ENCODE measurements around the gene NPIPB6.

The NPIPB6 gene

DNA sequence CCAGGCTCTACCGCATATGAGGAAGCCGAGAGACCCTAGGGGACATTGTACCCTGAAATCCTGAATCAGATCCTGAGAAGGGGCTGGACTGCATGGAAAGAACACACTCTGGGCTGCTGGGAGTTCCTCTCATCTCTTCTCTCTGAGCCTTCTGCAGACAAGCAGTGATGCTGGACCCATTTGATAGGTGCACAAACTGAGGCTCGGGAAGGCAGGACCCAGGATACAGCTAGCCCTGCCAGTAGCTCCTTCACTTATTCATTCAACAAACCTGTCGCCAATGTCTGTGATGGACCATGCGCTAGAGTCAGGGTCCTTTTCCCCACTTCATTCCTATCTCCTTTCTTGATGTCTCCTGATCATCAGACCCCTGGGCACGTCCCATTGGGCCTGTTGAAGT lies 69.1 kb downstream of the NPIPB6 start:
- Histone ChIP-seq H3K36me3 (ENCODE audit: insufficient read depth, low read length) (no peaks in the 10 kb centered on the region), H3K27ac (ENCODE audit: low read depth, low read length) (no peak overlapping the region), H3K4me1 (ENCODE audit: insufficient read depth, low read length) (peaks cover 8% of the 10 kb centered on the region), H3K9ac (ENCODE audit: low read length) (no peak overlapping the region), H3K4me3 (ENCODE audit: low read depth in 1 of 2, low read length in 2 of 2) (no peak overlapping the region), H3K9me3 (ENCODE audit: low read length) (no peaks in the 10 kb centered on the region), H3K27me3 (ENCODE audit: control insufficient read depth in 1 of 2, insufficient read depth in 2 of 2, low read length in 2 of 2) (peaks cover 0 to 22% of the 10 kb centered on the region in 2 donors)

DNA sequence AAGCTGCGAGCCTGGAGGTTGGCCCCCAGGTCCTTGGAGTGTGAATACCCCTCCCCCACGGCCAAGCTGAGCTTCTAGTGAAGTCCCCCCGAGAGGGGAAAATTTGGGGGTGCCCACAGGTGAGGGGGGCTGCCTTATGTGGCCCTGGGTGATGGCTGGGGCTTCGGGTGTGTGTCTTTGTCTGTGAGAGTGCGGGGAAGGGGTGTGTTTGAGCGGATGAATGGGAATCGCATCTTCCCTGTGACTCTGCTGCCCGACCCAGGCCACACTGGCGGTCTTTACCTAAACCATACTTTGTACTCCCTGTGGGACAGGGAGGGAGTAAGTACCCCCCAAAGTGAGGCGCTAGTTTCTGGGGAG lies 69.7 kb downstream of the NPIPB6 start:
- Histone ChIP-seq H3K4me1 (ENCODE audit: insufficient read depth, low read length) (peaks cover 8% of the 10 kb centered on the region), H3K4me3 (ENCODE audit: low read depth in 1 of 2, low read length in 2 of 2) (no peak overlapping the region), H3K27me3 (ENCODE audit: control insufficient read depth in 1 of 2, insufficient read depth in 2 of 2, low read length in 2 of 2) (peaks cover 0 to 22% of the 10 kb centered on the region in 2 donors), H3K36me3 (ENCODE audit: insufficient read depth, low read length) (no peaks in the 10 kb centered on the region), H3K9me3 (ENCODE audit: low read length) (no peaks in the 10 kb centered on the region), H3K9ac (ENCODE audit: low read length) (no peak overlapping the region), H3K27ac (ENCODE audit: low read depth, low read length) (no peak overlapping the region)

DNA sequence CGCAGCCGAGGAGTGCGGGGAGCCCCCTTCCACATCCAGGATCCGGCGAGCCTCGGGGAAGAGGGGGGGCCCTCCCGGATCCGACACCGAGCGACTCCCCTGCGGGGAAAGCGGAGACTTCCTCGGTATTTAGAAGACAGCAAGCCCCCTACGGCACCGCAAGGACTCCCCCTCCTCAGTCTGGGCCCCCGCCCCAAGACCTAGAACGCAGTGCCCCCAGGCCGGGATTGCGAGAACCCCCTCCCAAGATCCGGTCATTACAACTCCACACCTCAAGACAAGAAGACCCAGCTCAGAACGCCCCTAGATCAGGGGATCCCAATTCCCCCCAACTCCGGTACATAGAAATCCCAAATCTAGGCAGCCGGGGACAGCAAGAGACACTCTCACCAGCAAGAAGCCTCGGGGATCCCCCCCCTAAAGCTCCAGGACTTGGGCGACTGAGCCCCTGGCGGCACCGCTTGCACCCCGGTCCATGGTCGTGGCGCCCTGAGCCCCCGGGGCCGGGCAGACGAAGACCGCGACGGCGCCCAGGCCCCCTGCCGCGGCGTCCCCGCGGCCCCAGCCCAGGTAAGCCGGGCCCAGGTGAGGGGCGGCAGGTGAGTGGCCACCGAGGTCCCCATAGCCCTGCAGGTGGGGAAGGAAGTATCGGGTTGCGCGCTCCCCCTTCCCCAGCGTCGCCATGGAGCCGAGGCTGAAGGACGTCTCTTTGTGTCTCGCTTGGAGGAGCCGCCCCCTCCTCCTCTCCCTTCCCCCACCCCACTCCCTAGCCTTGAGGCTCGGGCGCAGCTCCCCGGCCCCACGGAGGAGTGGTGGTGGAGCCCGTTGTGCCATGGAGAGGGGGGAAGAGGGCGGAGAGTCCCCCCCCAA lies 70.3 kb downstream of the NPIPB6 start:
- Histone ChIP-seq H3K9ac (ENCODE audit: low read length) (no peak overlapping the region), H3K27ac (ENCODE audit: low read depth, low read length) (no peak overlapping the region), H3K4me3 (ENCODE audit: low read depth in 1 of 2, low read length in 2 of 2) (peak overlapping the region; percentile 41 to 47)

More for the DNA sequence above, 70.3 kb downstream of the NPIPB6 start:
- no peaks in the 10 kb centered on the region for H3K36me3 ChIP-seq (ENCODE audit: insufficient read depth, low read length)
- H3K4me1 ChIP-seq (ENCODE audit: insufficient read depth, low read length), result peaks cover 8% of the 10 kb centered on the region
- peaks cover 0 to 22% of the 10 kb centered on the region in 2 donors for H3K27me3 ChIP-seq (ENCODE audit: control insufficient read depth in 1 of 2, insufficient read depth in 2 of 2, low read length in 2 of 2)
- no peaks in the 10 kb centered on the region for H3K9me3 ChIP-seq (ENCODE audit: low read length)
